K562 (cell line): ENCODE measurements around the gene BSPRY. TPM values are rescaled to one million over a fixed set of nuclear protein-coding genes. Genes with fewer than 3 reads are reported as not detected.

Experiments
- CBX1 ChIP-seq: sonication (generic); IDR thresholded peaks from 2 replicates; pipeline ENCODE4 v1.6.1; 2016; ENCODE audit warnings: antibody characterized with exemption, low read depth, mild to moderate bottlenecking
- E2F3 ChIP-seq: fragments of 250-450 bp; sonication (Bioruptor Pico); IDR thresholded peaks from 2 replicates; pipeline ENCODE4 v1.4.0; 2020; ENCODE audit warnings: mild to moderate bottlenecking
- ELF2 ChIP-seq: fragments of 250-450 bp; sonication (Bioruptor Pico); IDR thresholded peaks from 2 replicates; pipeline ENCODE4 v1.5.0; 2021; ENCODE audit warnings: mild to moderate bottlenecking
- FOXP1 ChIP-seq: sonication (generic); formaldehyde crosslinking; IDR thresholded peaks from 2 replicates; pipeline ENCODE4 v1.8.0; 2022; ENCODE audit warnings: mild to moderate bottlenecking, missing genetic modification reagents
- GATAD2B ChIP-seq: fragments of 450-650 bp; IDR thresholded peaks from 2 replicates; pipeline ENCODE4 v1.6.1; 2017; ENCODE audit warnings: mild to moderate bottlenecking, borderline replicate concordance
- HNRNPLL ChIP-seq: fragments of 200-400 bp; formaldehyde crosslinking; IDR thresholded peaks from 2 replicates; pipeline ENCODE4 v1.6.1; 2017; ENCODE audit warnings: low read length, low read depth, mild to moderate bottlenecking; ENCODE audit not compliant: poor library complexity, severe bottlenecking
- JUND ChIP-seq, 2 experiments: IDR thresholded peaks; 2 replicates in 1 of 2; 3 replicates in 1 of 2; pipeline ENCODE4 v1.6.1; 2011; ENCODE audit warnings: borderline replicate concordance in 2 of 2, low read depth in 2 of 2, low read length in 2 of 2, improper control_type of control experiment in 1 of 2, missing biosample characterization in 1 of 2, missing genetic modification characterization in 1 of 2, missing genetic modification reagents in 1 of 2
- MED1 ChIP-seq: sonication (generic); formaldehyde crosslinking; IDR thresholded peaks from 2 replicates; pipeline ENCODE4 v1.8.1; 2023; ENCODE audit warnings: missing genetic modification reagents, borderline replicate concordance
- NCOA4 ChIP-seq: fragments of 450-650 bp; IDR thresholded peaks from 2 replicates; pipeline ENCODE4 v1.6.1; 2018; ENCODE audit warnings: mild to moderate bottlenecking; ENCODE audit not compliant: partially characterized antibody
- PATZ1 ChIP-seq: fragments of 250-450 bp; sonication (Bioruptor Pico); IDR thresholded peaks from 2 replicates; pipeline ENCODE4 v1.5.0; 2020; ENCODE audit warnings: mild to moderate bottlenecking, borderline replicate concordance
- POLR2AphosphoS5 ChIP-seq: IDR thresholded peaks from 2 replicates; pipeline ENCODE4 v1.6.1; 2011; ENCODE audit warnings: mild to moderate bottlenecking, low read depth, low read length, moderate library complexity; ENCODE audit not compliant: control insufficient read depth, insufficient read depth
- RCOR1 ChIP-seq, 2 experiments: IDR thresholded peaks; 2 replicates each; pipeline ENCODE4 v1.6.1; 2012; ENCODE audit warnings: low read depth in 2 of 2, low read length in 2 of 2, borderline replicate concordance in 1 of 2, improper control_type of control experiment in 1 of 2
- SAP30 ChIP-seq: fragments of 200-600 bp; sonication (generic); IDR thresholded peaks from 2 replicates; pipeline ENCODE4 v1.6.1; 2012; ENCODE audit warnings: borderline replicate concordance, low read depth, mild to moderate bottlenecking, moderate library complexity, low read length, control low read depth, inconsistent platforms; ENCODE audit not compliant: insufficient read depth, poor library complexity, severe bottlenecking
- SLC30A9 ChIP-seq: fragments of 250-450 bp; sonication (Bioruptor Pico); IDR thresholded peaks from 2 replicates; pipeline ENCODE4 v1.8.0; 2022; ENCODE audit warnings: mild to moderate bottlenecking, moderate library complexity
- STAT5B ChIP-seq: fragments of 250-450 bp; sonication (Bioruptor Pico); IDR thresholded peaks from 2 replicates; pipeline ENCODE4 v1.8.0; 2021; ENCODE audit warnings: mild to moderate bottlenecking, inconsistent platforms
- SUPT5H ChIP-seq: fragments of 450-650 bp; IDR thresholded peaks from 2 replicates; pipeline ENCODE4 v1.6.1; 2016
- TARDBP ChIP-seq: fragments of 450-650 bp; IDR thresholded peaks from 2 replicates; pipeline ENCODE4 v1.6.1; 2016
- TEAD2 ChIP-seq: fragments of 450-650 bp; IDR thresholded peaks from 2 replicates; pipeline ENCODE4 v1.6.1; 2016; ENCODE audit warnings: missing genetic modification characterization, control low read depth, missing compliant biosample characterization
- ZNF324 ChIP-seq: fragments of 250-450 bp; sonication (Bioruptor Pico); IDR thresholded peaks from 2 replicates; pipeline ENCODE4 v1.4.0; 2020; ENCODE audit warnings: mild to moderate bottlenecking
- ZNF695 ChIP-seq: fragments of 450-650 bp; formaldehyde crosslinking; IDR thresholded peaks from 2 replicates; pipeline ENCODE4 v1.4.0; 2020; ENCODE audit warnings: mild to moderate bottlenecking, moderate library complexity
- ZNF75A ChIP-seq: fragments of 450-650 bp; formaldehyde crosslinking; IDR thresholded peaks from 2 replicates; pipeline ENCODE4 v1.4.0; 2020; ENCODE audit warnings: mild to moderate bottlenecking
- polyA plus RNA-seq, 8 experiments: library from polyadenylated mRNA; depleted of rRNA in 4 of 8; stranded (reverse) in 5 of 8; unstranded in 3 of 8; fragments of >200 nt; fragmentation: Nextera tagmentation in 2 of 8; fragmentation: Illumina TruSeq in 1 of 8; extraction: Ambion mirVana in 2 of 8; extraction: Trizol in 1 of 8; gene quantifications; 2 replicates each; pipeline versions ENCODE4 v1.2.1 to v1.2.3, GENCODE V29; 2011 to 2014; ENCODE audit warnings: inconsistent platforms in 1 of 8, missing spikeins in 1 of 8
- total RNA-seq, 7 experiments: library from RNA; depleted of rRNA in 6 of 7; stranded (reverse); fragments of >200 nt in 6 of 7; fragmentation: Illumina TruSeq in 2 of 7; extraction: Trizol in 2 of 7; gene quantifications; 2 replicates each; pipeline versions ENCODE4 v1.2.1 to v1.2.3, GENCODE V29; 2011 to 2021; ENCODE audit warnings: low replicate concordance in 1 of 7
- TF ChIP-seq, protein P1 (sequence below): fragments of 450-650 bp; IDR thresholded peaks from 2 replicates; pipeline ENCODE4 v1.6.1; 2016; ENCODE audit warnings: mild to moderate bottlenecking
- TF ChIP-seq, protein P2 (sequence below): sonication (generic); formaldehyde crosslinking; IDR thresholded peaks from 2 replicates; pipeline ENCODE4 v1.8.0; 2023; ENCODE audit warnings: mild to moderate bottlenecking, missing genetic modification reagents

The BSPRY gene
- total and polyA plus RNA-seq, 9 of the 15 experiments (the other 6 are each of a cell fraction or from before 2014, with no cell fraction given), result 0.07 to 0.67 (median 0.18) TPM

DNA sequence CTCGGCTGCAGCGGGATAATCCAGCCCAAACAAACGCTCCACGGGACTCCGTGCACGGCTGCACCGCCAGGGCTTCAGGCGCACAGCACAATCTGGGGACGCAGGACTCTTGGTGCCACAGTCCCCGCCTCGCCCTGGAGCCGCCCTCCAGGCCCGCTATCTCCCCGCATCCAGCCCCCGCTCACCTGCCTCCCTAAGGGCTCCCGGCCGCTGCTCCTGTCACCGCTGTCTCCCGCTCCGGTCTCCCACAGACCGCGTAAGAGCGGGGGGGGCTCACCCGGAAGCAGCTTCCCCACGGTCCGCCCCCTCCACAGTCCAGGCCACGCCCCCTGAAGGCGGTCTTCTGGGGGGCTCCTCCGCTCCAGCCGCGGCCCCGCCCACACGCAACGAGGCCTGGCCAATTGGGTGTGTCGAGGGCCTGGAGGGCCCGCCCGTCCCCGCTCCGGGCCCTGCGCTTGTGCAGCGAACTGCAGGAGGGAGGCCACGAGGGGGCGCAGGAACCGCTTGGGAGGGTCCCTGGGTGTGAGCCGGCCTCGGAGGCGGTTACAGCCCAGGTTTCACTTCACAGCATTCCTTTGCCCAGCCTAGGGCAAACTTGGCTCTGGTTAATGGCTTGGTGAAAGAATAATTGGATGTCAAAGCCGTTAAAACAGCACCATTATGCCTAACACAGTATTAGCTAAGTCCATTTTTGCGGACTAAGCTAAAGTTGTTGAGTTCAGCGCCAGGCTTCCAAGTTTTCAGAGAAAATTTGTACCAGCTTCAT is 51.9 kb downstream of the BSPRY start, which contains the start of gene ALAD (continued):
- peak in 1 of 2 experiments; percentile 58; a peak in 1 of 4 replicates for TF ChIP-seq RCOR1 (IDR thresholded peaks at IDR 0.05; ENCODE audit: borderline replicate concordance in 1 of 2, low read depth in 2 of 2, low read length in 2 of 2)
- TF ChIP-seq MED1, result no peak
- no peak for TF ChIP-seq PATZ1 (CRISPR knock-in tag)
- TF ChIP-seq STAT5B (CRISPR knock-in tag), result no peak
- peak; percentile 59 for TF ChIP-seq POLR2AphosphoS5
- TF ChIP-seq ZNF695 (CRISPR knock-in tag), result no peak
- peak; percentile 63; the same call in 1 of the 2 replicates for TF ChIP-seq SUPT5H
- TF ChIP-seq, protein P1, sequence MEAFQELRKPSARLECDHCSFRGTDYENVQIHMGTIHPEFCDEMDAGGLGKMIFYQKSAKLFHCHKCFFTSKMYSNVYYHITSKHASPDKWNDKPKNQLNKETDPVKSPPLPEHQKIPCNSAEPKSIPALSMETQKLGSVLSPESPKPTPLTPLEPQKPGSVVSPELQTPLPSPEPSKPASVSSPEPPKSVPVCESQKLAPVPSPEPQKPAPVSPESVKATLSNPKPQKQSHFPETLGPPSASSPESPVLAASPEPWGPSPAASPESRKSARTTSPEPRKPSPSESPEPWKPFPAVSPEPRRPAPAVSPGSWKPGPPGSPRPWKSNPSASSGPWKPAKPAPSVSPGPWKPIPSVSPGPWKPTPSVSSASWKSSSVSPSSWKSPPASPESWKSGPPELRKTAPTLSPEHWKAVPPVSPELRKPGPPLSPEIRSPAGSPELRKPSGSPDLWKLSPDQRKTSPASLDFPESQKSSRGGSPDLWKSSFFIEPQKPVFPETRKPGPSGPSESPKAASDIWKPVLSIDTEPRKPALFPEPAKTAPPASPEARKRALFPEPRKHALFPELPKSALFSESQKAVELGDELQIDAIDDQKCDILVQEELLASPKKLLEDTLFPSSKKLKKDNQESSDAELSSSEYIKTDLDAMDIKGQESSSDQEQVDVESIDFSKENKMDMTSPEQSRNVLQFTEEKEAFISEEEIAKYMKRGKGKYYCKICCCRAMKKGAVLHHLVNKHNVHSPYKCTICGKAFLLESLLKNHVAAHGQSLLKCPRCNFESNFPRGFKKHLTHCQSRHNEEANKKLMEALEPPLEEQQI, result no peak
- TF ChIP-seq FOXP1 (CRISPR knock-in tag), result peak; percentile 97
- TF ChIP-seq CBX1, result peak; percentile 85
- TF ChIP-seq ZNF75A (CRISPR knock-in tag), result no peak
- peak; percentile 55 for TF ChIP-seq HNRNPLL
- TF ChIP-seq, protein P2, sequence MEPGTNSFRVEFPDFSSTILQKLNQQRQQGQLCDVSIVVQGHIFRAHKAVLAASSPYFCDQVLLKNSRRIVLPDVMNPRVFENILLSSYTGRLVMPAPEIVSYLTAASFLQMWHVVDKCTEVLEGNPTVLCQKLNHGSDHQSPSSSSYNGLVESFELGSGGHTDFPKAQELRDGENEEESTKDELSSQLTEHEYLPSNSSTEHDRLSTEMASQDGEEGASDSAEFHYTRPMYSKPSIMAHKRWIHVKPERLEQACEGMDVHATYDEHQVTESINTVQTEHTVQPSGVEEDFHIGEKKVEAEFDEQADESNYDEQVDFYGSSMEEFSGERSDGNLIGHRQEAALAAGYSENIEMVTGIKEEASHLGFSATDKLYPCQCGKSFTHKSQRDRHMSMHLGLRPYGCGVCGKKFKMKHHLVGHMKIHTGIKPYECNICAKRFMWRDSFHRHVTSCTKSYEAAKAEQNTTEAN (CRISPR knock-in tag), result no peak
- TF ChIP-seq GATAD2B, result peak; percentile 89
- no peak for TF ChIP-seq ZNF324
- TF ChIP-seq SAP30, result peak; percentile 76
- no peak for TF ChIP-seq TEAD2 (tag)
- no peak for TF ChIP-seq E2F3 (CRISPR knock-in tag)
- no peak for TF ChIP-seq SLC30A9
- peak; percentile 31 for TF ChIP-seq JUND (IDR thresholded peaks at IDR 0.05; ENCODE audit: borderline replicate concordance, low read depth, low read length)
- peak; percentile 48; the same call in 1 of the 3 replicates for TF ChIP-seq JUND (tag; IDR thresholded peaks at IDR 0.05; ENCODE audit: borderline replicate concordance, low read depth, low read length)
- TF ChIP-seq TARDBP, result no peak
- TF ChIP-seq NCOA4, result no peak
- peak; percentile 81 for TF ChIP-seq ELF2
